AG09319 (cell line): ENCODE measurements around the gene SINHCAF.

Experiments
- DNase-seq: peaks from one replicate; pipeline ENCODE4 v3.0.0-alpha.2; 2010; ENCODE audit warnings: low read depth; ENCODE audit errors: extremely low read depth
- TF ChIP-seq, protein P1 (sequence below): IDR thresholded peaks from 2 replicates; pipeline ENCODE4 v1.5.1; 2011; ENCODE audit warnings: low read depth, mild to moderate bottlenecking, inconsistent platforms, low read length, moderate library complexity

The SINHCAF gene

DNA sequence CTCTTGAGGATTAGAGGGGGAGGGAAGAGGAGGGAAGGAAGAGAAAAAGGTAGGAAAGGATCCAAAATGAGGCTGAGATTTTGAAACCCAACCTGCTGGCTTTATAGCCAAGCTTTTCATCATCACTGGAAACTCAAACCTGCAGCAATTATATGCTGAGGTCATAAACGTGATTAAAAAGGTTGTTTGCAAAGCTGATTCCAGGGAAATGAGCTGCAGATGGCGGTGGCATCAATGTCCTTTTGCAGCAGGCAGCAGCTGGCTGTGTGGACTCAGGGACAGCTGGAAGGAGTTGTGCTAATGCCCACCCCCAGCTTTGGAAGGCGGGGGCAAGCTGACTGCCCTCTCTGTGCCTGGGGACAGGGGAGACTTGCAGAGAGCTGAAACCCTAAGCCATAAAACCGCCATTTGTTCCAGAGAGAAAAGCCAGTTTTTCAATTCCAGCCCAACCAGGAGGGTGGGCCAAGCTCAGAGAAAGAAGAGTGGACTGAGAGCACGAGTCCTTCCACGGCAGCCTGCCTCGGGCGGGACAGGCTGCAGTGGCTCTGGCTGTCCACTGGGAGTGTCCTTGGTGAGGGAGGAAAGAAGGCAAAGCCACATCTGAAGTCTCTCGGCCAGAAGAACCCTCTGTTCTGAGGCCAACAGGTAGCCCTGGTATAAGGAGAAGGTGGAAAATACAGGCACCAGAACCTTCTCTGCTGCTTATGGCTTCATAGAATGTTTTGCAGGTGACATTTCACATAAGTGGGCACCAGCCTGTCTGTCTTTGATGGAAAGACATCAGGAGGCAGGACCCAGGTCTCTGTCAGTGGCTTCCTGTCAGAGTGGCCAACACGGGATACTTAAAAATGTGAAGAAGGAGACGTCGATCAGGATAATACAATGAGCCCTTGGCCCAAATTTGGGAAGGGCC lies 90.7 kb downstream of the SINHCAF start:
- TF ChIP-seq, protein P1, sequence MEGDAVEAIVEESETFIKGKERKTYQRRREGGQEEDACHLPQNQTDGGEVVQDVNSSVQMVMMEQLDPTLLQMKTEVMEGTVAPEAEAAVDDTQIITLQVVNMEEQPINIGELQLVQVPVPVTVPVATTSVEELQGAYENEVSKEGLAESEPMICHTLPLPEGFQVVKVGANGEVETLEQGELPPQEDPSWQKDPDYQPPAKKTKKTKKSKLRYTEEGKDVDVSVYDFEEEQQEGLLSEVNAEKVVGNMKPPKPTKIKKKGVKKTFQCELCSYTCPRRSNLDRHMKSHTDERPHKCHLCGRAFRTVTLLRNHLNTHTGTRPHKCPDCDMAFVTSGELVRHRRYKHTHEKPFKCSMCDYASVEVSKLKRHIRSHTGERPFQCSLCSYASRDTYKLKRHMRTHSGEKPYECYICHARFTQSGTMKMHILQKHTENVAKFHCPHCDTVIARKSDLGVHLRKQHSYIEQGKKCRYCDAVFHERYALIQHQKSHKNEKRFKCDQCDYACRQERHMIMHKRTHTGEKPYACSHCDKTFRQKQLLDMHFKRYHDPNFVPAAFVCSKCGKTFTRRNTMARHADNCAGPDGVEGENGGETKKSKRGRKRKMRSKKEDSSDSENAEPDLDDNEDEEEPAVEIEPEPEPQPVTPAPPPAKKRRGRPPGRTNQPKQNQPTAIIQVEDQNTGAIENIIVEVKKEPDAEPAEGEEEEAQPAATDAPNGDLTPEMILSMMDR, result peak; percentile 50

DNA sequence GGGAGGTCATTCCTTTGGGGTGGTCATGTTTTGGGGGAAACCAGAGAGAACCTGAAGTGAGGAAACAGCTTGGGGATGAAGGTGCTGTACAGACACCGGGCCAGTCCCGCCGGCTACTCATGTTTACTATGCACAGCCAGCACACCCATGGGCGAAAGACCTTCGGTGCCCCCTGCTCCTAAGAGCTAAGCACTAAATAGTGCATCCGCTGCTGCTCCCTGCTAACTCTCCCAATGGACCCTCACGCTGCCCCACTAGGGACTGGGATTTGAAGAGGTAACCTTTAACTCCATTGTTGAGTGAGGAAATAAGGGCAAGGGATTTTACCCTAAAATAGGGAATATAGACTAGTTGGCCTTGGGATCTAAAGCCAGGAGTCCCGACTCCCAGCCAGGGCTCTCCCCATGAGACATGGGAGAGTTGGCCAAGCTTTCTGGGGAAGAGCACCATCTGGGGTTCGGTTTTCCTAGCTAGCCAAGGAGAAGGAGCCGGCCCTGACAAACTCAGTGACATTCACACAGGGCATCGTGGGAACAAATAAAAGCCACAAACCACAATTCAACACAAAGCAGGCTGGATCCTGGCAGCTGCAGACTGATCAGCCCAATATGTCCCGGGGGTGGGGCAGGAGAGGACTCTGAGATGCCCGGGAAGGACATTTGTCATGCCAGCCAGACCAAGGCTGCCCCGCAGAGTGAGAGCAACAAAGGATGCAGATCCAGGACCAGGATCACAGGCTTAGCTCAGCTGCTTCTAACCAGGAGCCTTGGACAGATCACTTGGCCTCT lies 91.7 kb downstream of the SINHCAF start:
- DNase-seq, result no peak
- TF ChIP-seq, protein P1, result no peak

More for the DNA sequence above, 90.7 kb downstream of the SINHCAF start:
- DNase-seq, result no peak

DNA sequence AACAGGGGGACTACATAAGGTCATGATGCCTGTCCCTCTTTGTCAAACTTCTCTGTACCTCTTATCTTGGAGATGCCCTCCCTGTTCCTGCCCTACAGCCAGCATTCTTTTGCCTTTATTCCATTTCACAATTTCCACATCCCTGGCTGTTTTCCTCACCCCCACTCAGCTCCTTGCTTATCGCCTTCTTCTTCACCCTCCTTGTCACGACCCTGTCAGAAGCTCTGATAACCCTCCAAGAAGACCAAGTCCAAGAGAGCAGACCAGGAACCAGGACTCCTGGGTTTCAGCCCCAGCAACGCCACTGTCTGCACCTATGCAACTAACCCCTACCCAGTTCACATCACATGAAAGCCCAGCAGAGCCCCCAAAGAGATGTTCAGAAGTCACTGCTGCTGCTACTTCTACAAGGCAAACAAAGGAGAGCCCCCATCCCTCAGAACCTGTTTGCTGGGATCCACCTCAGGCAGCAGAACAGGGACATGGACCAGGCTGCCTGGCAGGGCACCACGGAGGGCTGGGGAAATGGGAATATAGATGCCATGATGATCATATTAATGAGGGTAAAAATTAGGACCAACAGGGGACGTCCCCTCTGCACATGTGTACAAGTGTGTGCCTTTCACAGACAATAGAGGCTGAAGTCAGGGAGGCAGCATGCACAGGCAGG lies 92.8 kb downstream of the SINHCAF start:
- TF ChIP-seq, protein P1, result no peak
- DNase-seq, result no peak

DNA sequence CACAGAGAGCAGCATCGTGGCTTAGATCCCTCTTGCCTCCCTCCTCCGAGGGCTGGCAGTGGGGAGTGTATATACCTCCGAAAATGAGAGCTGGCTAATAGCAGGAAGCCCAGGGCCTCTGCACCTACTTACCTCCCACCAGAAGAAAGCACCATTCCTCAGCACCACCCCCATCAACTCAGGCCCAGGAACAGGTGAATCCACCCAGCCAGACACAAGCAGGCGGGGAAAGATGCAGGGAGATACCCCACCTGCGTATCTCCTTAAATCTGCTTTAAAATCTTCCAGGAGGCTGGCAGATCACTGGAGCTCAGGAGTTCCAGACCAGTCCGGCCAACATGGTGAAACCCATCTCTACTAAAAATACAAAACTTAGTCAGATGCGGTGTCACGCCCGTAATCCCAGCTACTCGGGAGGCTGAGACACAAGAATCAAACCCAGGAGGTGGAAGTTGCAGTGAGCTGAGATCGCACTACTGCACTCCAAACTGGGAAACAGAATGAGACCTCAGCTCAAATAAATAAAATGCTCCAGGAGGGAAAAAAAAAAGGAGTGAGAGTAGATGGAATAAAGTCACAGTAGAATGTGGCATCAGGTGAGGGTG lies 93.5 kb downstream of the SINHCAF start:
- no peak for DNase-seq
- TF ChIP-seq, protein P1, result no peak

GRCh38 chr12:31231611-31232360 lies 94.2 kb downstream of the SINHCAF start:
- no peak for DNase-seq
- TF ChIP-seq, protein P1, result no peak
